Neural crest cell (in vitro differentiated cells): ENCODE measurements around the gene PIGS. TPM values are rescaled to one million over a fixed set of nuclear protein-coding genes. Genes with fewer than 3 reads are reported as not detected.
A peak's percentile ranks its signal among the peaks of the same experiment; 100 is the strongest.

Experiments
- DNase-seq: peaks from one replicate; pipeline ENCODE4 v3.0.0; 2021; ENCODE audit warnings: low read depth, mixed read lengths, low spot score
- H3K27ac Mint-ChIP-seq: one replicate; pipeline ENCODE4 v1.8.0; 2021; ENCODE audit warnings: mild to moderate bottlenecking, mixed read lengths; ENCODE audit not compliant: unreplicated experiment
- H3K27me3 Mint-ChIP-seq: 2 replicates; pipeline ENCODE4 v1.8.0; 2021; ENCODE audit warnings: low read depth, mild to moderate bottlenecking, mixed read lengths
- H3K36me3 Mint-ChIP-seq: 2 replicates; pipeline ENCODE4 v1.8.0; 2021; ENCODE audit warnings: low read depth, mild to moderate bottlenecking, mixed read lengths
- H3K4me1 Mint-ChIP-seq: 2 replicates; pipeline ENCODE4 v1.8.0; 2021; ENCODE audit warnings: mixed read lengths
- H3K4me3 Mint-ChIP-seq: one replicate; pipeline ENCODE4 v1.8.0; 2021; ENCODE audit warnings: mild to moderate bottlenecking, mixed read lengths
- H3K9me3 Mint-ChIP-seq: 2 replicates; pipeline ENCODE4 v1.8.0; 2021; ENCODE audit warnings: mixed read lengths
- total RNA-seq: library from RNA; stranded (reverse); gene quantifications from 2 replicates; pipeline ENCODE4 v1.2.1, GENCODE V29; 2021
- TF ChIP-seq, protein P1 (sequence below): fragments of 200-600 bp; sonication (generic); conservative IDR thresholded peaks from 2 replicates; pipeline ENCODE4 v1.5.0; 2021; ENCODE audit warnings: antibody characterized with exemption, mild to moderate bottlenecking

Gene PIGS
- total RNA-seq, 1 donor from 2014 or later = 63.5 TPM

DNA sequence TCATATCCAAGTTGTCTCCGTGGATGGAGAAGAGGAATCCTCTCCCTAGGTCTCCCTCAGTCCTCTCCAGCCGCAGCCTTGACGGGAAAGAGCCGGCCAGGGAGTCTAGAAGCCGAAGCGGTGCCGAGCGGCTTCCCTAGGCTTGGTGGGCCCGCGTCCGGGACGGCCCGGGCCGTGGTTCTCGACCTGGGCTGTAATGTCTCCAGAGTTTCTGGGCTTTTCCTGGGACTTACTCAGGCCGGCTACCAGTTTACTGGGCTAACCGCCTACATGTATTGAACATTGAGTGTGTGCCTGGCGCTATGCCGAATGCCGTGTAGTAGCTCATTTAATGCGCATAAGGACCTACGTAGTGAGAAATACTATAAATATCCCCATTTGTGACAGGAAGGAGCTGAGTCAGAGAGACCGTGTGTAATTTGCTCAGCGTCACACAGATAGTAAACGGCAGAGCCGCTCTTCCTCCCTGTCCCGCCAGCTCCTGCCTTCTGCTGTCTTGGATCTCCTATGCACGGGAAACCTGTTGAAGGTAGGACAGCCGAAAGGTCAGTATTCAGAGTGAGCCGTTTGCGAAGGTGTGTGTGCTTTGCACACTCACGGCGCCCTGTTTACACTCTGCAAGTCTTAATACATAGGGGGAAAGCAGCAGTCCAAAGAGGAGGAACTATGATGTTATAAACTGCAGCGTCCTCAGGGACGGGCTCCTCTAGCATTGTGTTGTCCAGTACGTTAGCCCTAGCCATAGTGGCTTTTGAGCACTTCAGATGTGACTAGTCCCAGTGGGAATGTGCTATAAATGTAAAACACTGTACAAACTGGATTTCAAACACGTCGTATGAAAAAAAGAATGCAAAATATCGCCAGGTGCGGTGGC lies 28.2 kb upstream of the PIGS start:
- TF ChIP-seq, protein P1, sequence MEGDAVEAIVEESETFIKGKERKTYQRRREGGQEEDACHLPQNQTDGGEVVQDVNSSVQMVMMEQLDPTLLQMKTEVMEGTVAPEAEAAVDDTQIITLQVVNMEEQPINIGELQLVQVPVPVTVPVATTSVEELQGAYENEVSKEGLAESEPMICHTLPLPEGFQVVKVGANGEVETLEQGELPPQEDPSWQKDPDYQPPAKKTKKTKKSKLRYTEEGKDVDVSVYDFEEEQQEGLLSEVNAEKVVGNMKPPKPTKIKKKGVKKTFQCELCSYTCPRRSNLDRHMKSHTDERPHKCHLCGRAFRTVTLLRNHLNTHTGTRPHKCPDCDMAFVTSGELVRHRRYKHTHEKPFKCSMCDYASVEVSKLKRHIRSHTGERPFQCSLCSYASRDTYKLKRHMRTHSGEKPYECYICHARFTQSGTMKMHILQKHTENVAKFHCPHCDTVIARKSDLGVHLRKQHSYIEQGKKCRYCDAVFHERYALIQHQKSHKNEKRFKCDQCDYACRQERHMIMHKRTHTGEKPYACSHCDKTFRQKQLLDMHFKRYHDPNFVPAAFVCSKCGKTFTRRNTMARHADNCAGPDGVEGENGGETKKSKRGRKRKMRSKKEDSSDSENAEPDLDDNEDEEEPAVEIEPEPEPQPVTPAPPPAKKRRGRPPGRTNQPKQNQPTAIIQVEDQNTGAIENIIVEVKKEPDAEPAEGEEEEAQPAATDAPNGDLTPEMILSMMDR = no peak
- H3K9me3 Mint-ChIP-seq = no peaks in the 10 kb centered on the region
- no peaks in the 10 kb centered on the region for H3K27me3 Mint-ChIP-seq
- H3K4me3 Mint-ChIP-seq = peak overlapping the region; percentile 94
- DNase-seq = no peak
- peaks cover 8% of the 10 kb centered on the region for H3K36me3 Mint-ChIP-seq
- H3K27ac Mint-ChIP-seq = no peak overlapping the region
- H3K4me1 Mint-ChIP-seq = peaks cover 30% of the 10 kb centered on the region

DNA sequence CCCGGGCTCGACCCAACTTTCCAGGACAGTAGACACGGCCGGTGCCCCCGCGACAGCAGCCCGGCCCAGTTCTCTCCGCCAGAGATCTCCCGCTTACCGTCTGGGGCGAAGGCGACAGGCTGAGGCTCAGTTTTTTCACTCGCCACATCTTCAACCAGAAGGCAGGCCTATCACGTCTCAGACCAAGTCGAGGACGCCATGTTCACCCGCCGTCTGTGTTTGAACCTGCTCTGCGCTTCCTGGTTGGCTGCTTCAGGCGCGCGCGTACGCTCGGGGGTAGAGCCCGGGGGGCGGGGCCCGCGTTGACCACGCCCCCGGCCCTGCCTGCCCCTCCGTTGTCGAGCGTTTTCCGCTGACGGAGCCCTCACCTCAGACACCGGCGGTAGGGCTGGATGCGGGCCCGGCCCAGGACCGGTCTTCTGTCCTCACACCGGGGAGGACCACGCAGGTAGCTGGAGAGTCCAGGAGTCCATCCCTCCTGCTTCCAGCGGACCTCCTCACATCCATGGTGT lies 27.5 kb upstream of the PIGS start, which contains the start of gene SPAG5:
Gene SPAG5 (minus strand): TSS at position 227 of the 512 bp plus-strand sequence. CDS start 79 bp downstream, at position 148.
- TF ChIP-seq, protein P1 = no peak
- peaks cover 30% of the 10 kb centered on the region for H3K4me1 Mint-ChIP-seq
- H3K4me3 Mint-ChIP-seq = peak within 1 kb of the TSS; percentile 94
- H3K27me3 Mint-ChIP-seq = no peaks in the 10 kb centered on the region
- H3K36me3 Mint-ChIP-seq = peaks cover 8% of the 10 kb centered on the region
- H3K27ac Mint-ChIP-seq = peak within 1 kb of the TSS; percentile 98
- peak; percentile 87 for DNase-seq
- H3K9me3 Mint-ChIP-seq = no peaks in the 10 kb centered on the region

DNA sequence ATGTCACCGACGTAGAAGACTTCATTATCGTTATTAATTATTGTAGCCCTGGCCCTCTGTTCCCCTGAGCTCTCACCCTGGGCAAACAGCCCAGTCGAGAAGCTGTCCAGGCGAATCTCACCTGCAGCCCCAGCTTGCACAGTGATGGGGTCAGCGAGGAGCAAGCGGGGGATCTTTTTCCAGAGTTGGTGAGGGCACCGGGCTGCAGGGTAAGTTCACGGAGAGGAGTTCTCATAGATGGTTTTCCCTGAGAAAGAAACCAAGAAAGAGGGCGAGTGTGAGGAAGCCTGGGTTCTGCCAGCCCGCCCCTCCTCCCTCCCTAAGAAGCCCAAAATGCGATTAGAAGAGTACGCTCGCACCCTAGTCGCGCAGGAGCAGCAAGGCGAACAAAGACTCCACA lies 27.1 kb upstream of the PIGS start:
- no peak for DNase-seq
- Mint-ChIP-seq H3K27ac (peak overlapping the region; percentile 98), H3K4me1 (peaks cover 27% of the 10 kb centered on the region), H3K27me3 (no peaks in the 10 kb centered on the region), H3K4me3 (peak overlapping the region; percentile 94), H3K9me3 (no peaks in the 10 kb centered on the region), H3K36me3 (peaks cover 5% of the 10 kb centered on the region)
- TF ChIP-seq, protein P1 = no peak

DNA sequence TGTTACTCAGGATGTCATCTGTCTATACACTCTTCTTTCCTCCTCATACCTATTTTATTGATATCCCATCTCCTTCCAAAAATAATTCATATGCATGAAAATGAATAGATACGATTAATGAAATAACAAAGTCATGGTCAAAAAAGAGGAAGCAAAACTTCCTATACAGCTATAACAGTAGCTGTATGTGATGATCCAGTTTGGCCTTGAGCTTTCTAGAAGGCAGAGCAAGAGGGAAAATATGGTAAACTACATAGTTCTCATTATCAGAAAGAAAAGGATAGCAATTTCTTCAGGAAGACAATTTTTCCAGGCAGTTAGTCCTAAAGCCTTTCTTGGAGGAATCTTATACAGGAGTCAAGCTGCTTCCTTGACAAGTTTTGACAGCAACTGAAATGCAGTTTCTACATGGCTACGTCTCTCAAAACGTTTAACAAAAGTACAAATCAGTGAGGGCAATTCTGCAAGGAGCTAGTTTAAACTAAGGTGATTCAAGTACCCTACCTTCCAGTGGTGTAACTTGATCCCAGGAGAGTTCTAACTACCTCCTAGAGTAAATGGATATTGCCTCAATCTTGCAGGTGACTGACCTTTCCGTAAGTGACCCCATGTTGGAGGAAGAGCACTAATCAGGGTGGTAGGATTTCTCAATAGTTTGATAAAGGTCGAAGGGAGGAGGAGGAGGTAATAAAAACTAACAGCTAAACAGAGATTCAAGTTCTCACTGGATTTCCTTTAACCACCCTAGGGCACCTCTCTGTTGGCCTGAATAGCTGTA lies 26.5 kb upstream of the PIGS start:
- DNase-seq = no peak
- no peaks in the 10 kb centered on the region for H3K9me3 Mint-ChIP-seq
- TF ChIP-seq, protein P1 = no peak
- H3K4me3 Mint-ChIP-seq = peak overlapping the region; percentile 94
- H3K27me3 Mint-ChIP-seq = no peaks in the 10 kb centered on the region
- H3K27ac Mint-ChIP-seq = peak overlapping the region; percentile 98
- H3K36me3 Mint-ChIP-seq = peaks cover 4% of the 10 kb centered on the region
- peaks cover 25% of the 10 kb centered on the region for H3K4me1 Mint-ChIP-seq

DNA sequence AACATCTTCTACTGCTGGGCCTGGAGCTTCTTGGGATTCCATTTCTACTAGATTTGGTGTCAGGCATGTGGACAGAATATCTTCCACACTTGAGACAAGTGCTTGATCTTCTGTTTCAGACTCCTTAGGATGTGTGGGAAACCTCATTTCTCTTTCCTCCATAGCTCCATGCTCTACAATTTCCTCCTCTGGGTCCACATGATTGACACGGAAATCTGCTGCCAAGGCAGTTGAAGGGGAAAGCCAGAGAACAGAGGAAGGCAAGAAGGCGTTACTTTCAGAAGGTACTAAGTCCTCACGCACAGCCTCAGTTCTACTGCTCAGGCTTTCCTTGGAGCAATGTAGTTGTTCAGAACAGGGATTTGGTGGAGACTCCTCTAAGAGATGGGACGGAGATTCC lies 20.9 kb upstream of the PIGS start:
- H3K4me1 Mint-ChIP-seq = peaks cover under 1% of the 10 kb centered on the region
- no peak for DNase-seq
- H3K27me3 Mint-ChIP-seq = no peaks in the 10 kb centered on the region
- no peak overlapping the region for H3K27ac Mint-ChIP-seq
- TF ChIP-seq, protein P1 = no peak
- peaks cover 15% of the 10 kb centered on the region for H3K36me3 Mint-ChIP-seq
- H3K4me3 Mint-ChIP-seq = no peak overlapping the region
- H3K9me3 Mint-ChIP-seq = no peaks in the 10 kb centered on the region
